T-helper 17 cell (primary cell): ENCODE measurements around the gene ADARB2. TPM values are rescaled to one million over a fixed set of nuclear protein-coding genes. Genes with fewer than 3 reads are reported as not detected.
A peak's percentile ranks its signal among the peaks of the same experiment; 100 is the strongest.
"Not testable (repeated sequence)": the region's sequence is repeated elsewhere in the genome, so short reads cannot be mapped to it uniquely, and the experiment has no call there.

Source experiments
- ATAC-seq: fragments of 150-1000 bp; cut with Tn5 transposase; 2 replicates; pipeline ENCODE4 v1.10.0; 2021; ENCODE audit warnings: mild to moderate bottlenecking, moderate library complexity
- DNase-seq, 3 donors: peaks; one replicate each; pipeline versions ENCODE4 v3.0.0 to v3.0.0-alpha.2; 2020 to 2021
- H3K9me3 ChIP-seq: one replicate; pipeline ENCODE4 v1.7.0; 2013; ENCODE audit warnings: low read length, mild to moderate bottlenecking; ENCODE audit not compliant: control insufficient read depth, poor library complexity, severe bottlenecking
- H3K27ac Mint-ChIP-seq: one replicate; pipeline ENCODE4 v1.8.0; 2022; ENCODE audit warnings: mild to moderate bottlenecking, moderate library complexity, mixed read lengths
- H3K27me3 Mint-ChIP-seq: one replicate; pipeline ENCODE4 v1.8.0; 2022; ENCODE audit warnings: mixed read lengths
- H3K36me3 Mint-ChIP-seq: one replicate; pipeline ENCODE4 v1.8.0; 2022; ENCODE audit warnings: low read depth, mixed read lengths
- H3K4me1 Mint-ChIP-seq: one replicate; pipeline ENCODE4 v1.8.0; 2022; ENCODE audit warnings: mild to moderate bottlenecking, mixed read lengths
- H3K4me3 Mint-ChIP-seq: one replicate; pipeline ENCODE4 v1.8.0; 2022; ENCODE audit warnings: mild to moderate bottlenecking, moderate library complexity, mixed read lengths
- total RNA-seq, 4 donors: library from RNA in 2 of 4; stranded (reverse) in 2 of 4; gene quantifications; one replicate each; pipeline ENCODE4 v1.2.3 and lab custom pipeline; 2022 to 2026

ADARB2 gene
- total RNA-seq, 2 donors from 2014 or later = 0.18 TPM; not detected in 1

DNA sequence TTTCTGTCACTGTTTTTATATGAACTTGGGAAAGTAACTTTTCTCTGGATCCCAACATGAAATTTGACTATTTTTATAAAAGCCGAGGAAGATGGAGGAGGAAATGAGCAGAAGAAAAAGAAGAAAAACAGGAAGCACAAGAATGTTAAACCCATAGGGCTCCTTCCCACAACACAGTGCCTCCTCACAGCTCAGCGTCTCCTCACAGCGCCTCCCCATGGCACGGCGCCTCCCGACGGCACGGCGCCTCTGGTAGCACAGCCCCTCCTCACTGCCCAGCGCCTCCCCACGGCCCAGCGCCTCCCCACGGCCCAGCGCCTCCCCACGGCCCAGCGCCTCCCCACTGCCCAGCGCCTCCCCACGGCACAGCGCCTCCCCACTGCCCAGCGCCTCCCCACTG lies 410.8 kb downstream of the ADARB2 start:
- Mint-ChIP-seq H3K27me3 (peaks cover 40% of the 10 kb centered on the region), H3K27ac (peak overlapping the region; percentile 24)
- H3K9me3 ChIP-seq, H3K4me1 Mint-ChIP-seq, H3K36me3 Mint-ChIP-seq, H3K4me3 Mint-ChIP-seq, ATAC-seq, DNase-seq: not testable (repeated sequence)

DNA sequence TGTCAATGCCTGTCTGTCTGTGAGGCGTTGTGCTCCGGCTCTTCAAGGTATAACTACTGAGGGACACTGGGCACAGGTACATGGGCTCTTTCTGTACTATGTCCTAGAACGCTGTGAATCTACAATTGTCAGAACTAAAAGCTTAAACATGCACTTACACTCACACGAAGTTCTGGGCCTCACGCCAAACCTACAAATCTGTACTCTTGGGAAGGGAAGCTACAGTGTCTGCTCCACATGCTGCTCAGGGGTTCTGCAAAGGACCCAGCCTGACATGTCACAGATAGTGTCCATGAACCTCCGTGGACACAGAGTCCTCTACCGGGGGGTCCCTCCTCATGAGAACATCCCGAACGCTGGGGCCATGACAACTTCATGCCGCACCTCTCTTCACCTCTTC lies 412.4 kb downstream of the ADARB2 start:
- Mint-ChIP-seq H3K27ac (no peak overlapping the region), H3K4me1 (no peaks in the 10 kb centered on the region), H3K4me3 (no peak overlapping the region), H3K27me3 (peaks cover 42% of the 10 kb centered on the region), H3K36me3 (no peaks in the 10 kb centered on the region)
- ATAC-seq (no peak), DNase-seq (no peak)
- no peaks in the 10 kb centered on the region for H3K9me3 ChIP-seq

DNA sequence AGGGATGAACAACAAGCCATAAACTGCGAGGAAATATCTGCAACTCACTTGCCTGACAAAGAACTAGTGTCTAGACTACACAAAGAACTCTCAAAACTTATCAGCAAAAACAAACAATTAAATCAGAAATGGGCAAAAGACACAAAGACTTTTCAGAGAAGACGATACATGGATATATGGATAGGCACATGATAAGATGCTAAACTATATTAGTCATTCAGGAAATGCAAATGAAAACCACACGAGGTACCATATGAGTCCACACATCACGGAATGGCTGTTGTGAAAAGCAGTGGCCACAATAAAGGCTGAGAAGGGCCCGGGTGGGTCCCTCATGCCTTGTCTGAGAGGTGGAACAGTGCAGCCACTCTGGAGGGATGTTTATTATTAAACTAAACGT lies 413.4 kb downstream of the ADARB2 start:
- ATAC-seq (no peak), DNase-seq (no peak)
- no peaks in the 10 kb centered on the region for H3K9me3 ChIP-seq
- no peaks in the 10 kb centered on the region for H3K4me1 Mint-ChIP-seq
- H3K27me3 Mint-ChIP-seq = peaks cover 43% of the 10 kb centered on the region
- H3K4me3 Mint-ChIP-seq = no peak overlapping the region
- no peaks in the 10 kb centered on the region for H3K36me3 Mint-ChIP-seq
- no peak overlapping the region for H3K27ac Mint-ChIP-seq

DNA sequence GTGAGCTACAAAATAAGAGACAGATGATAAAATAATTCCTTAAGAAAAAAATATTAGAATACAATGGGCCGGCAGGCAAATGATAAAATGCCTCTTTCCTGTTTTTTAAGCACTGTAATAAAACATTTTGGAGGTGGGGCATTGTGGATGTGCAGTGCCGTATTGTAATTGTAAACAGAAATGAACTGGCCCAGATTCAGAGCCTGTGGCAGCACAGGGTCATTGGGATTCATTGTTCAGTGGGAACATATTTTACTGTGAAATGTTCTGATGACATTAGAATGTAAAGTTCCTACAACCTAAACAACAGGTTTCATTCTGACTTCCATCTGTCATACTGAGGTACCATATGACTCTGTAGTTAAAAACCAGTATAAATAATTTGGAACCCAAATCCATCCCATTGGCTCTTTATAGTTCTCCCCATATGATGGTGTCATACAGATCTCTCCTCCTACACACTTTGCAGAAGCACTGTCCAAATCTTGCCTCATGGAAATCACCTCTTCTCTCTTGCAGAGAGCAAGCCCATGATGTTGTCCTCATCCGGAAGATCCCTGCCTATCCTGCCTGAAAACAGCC lies 416.5 kb downstream of the ADARB2 start:
- DNase-seq (no peak), ATAC-seq (no peak)
- H3K9me3 ChIP-seq = no peaks in the 10 kb centered on the region
- H3K4me1 Mint-ChIP-seq = no peaks in the 10 kb centered on the region
- no peak overlapping the region for H3K27ac Mint-ChIP-seq
- H3K4me3 Mint-ChIP-seq = no peak overlapping the region
- H3K27me3 Mint-ChIP-seq = peaks cover 55% of the 10 kb centered on the region
- H3K36me3 Mint-ChIP-seq = no peaks in the 10 kb centered on the region

DNA sequence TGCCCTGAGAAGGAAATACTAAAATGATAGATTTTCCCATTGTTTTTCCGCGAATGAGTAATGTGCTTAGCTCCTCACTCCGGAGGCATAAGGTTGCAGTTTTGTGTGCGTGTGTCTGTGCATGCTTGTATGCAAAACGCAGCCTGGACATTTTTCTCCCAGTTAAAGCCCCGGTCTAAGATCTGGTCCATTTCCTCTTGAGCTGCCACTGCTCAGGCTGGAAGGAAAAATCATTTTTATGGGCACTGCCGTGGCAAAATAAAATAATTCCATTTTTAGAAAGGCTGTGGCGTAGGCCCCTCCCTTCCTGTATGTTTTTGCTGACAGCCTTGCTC lies 420.5 kb downstream of the ADARB2 start:
- Mint-ChIP-seq H3K27me3 (peaks cover 49% of the 10 kb centered on the region), H3K4me3 (no peak overlapping the region), H3K36me3 (no peaks in the 10 kb centered on the region), H3K27ac (no peak overlapping the region), H3K4me1 (no peaks in the 10 kb centered on the region)
- DNase-seq (no peak), ATAC-seq (no peak)
- H3K9me3 ChIP-seq = no peaks in the 10 kb centered on the region

DNA sequence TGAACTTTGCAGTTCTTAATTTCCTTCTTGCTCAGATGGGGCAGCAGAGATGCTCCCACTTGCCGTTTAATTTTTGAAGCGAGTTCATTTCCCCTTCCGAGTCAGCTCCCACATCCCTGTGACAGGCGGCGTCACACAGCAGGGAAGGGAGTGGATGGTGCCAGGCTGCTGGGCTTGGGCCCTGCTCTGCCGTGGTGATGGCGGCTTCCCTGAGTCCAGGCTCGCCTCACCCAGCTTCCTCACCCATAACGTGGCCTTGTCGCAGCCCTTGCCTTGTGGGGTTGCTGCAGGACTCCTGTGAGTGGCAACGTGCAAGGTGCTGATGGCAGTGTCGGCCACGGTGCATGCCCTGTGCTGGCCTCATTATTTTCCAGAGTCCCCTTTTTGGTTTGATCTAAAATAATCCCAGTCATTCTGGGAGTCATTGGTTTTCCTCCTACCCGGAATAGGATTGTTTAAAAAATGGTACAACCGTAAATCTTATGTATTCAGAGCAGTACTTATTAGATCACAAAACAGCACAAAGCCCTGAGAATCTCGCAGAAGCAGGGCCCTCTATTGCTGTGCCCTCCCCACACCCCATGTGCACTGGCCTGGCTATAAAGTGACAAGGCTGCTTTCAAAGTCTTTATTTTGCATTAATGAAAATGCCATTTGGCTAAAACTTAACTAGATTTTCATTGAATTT lies 421.1 kb downstream of the ADARB2 start:
- DNase-seq (no peak), ATAC-seq (no peak)
- Mint-ChIP-seq H3K4me3 (no peak overlapping the region), H3K36me3 (no peaks in the 10 kb centered on the region), H3K27ac (no peak overlapping the region), H3K4me1 (no peaks in the 10 kb centered on the region), H3K27me3 (peaks cover 43% of the 10 kb centered on the region)
- H3K9me3 ChIP-seq = no peaks in the 10 kb centered on the region

DNA sequence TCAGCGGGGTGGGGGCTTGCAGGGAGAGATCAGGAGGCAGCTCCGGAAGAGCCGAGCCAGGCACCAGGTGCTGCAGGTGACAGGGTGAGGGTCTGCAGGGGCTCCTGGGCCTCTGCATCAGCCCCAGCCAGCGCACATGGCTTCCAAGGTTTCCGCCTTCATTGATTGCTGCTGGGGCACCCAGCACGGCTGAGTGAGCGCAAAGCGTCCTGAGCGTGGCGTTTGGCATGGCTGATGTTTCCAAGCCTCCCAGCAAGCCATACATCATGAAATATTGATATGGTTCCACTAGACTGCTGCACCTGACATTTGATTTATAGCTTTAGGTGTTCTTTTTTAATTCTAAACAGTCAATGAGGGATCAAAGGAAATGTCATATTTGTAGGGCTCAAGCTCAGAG lies 422.1 kb downstream of the ADARB2 start:
- Mint-ChIP-seq H3K36me3 (no peaks in the 10 kb centered on the region), H3K4me1 (no peaks in the 10 kb centered on the region), H3K4me3 (no peak overlapping the region), H3K27ac (no peak overlapping the region), H3K27me3 (peaks cover 40% of the 10 kb centered on the region)
- H3K9me3 ChIP-seq = no peaks in the 10 kb centered on the region
- ATAC-seq = no peak
- no peak for DNase-seq

DNA sequence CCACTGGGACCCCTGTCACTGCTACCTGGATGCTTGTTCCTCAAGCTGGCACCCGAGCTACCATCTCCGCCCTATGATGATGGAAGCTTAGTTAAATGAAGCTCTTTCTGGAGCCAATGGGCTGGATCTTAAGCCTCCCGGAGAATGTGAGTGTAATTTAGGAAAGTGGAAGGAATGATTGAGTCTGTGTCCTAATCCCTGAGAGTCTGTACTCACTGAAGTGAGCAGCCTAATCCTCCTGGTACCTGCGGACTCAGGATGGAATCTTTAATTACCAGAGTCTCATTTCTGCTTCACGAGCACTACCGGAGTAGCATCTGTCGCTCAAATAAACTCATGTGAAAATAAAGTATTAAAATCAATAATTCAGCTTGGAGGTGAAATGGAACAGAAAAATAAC lies 425.6 kb downstream of the ADARB2 start:
- no peaks in the 10 kb centered on the region for H3K36me3 Mint-ChIP-seq
- no peak overlapping the region for H3K4me3 Mint-ChIP-seq
- no peaks in the 10 kb centered on the region for H3K9me3 ChIP-seq
- ATAC-seq (no peak), DNase-seq (no peak)
- H3K4me1 Mint-ChIP-seq = no peaks in the 10 kb centered on the region
- no peak overlapping the region for H3K27ac Mint-ChIP-seq
- peaks cover 26% of the 10 kb centered on the region for H3K27me3 Mint-ChIP-seq

DNA sequence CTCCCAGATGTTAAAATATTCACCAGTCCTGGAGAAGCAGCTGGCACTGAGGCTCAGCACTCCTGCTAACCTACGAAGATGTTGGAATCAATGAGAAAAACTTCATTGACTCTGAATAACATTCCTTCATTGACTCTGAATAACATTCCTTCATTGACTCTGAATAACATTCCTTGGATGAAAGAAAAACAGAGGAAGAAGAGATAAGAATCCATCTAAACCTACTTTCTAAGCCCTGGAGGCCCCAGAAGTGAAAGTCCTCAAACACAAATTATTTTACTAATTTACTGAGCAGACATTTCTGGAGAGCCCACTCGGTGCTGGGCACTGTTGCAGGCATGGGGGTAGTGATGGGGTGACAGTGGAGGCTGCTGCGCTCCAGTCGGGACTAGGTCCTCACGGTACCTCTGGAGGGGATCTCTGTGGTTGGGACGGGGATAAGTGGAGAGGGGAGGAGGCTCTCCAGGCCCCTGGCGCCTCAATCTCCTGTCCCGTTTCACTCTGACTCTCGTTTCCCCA lies 427.0 kb downstream of the ADARB2 start:
- H3K4me1 Mint-ChIP-seq = no peaks in the 10 kb centered on the region
- ATAC-seq (no peak), DNase-seq (no peak)
- no peak overlapping the region for H3K27ac Mint-ChIP-seq
- H3K9me3 ChIP-seq = no peaks in the 10 kb centered on the region
- peaks cover 25% of the 10 kb centered on the region for H3K27me3 Mint-ChIP-seq
- no peak overlapping the region for H3K4me3 Mint-ChIP-seq
- no peaks in the 10 kb centered on the region for H3K36me3 Mint-ChIP-seq

DNA sequence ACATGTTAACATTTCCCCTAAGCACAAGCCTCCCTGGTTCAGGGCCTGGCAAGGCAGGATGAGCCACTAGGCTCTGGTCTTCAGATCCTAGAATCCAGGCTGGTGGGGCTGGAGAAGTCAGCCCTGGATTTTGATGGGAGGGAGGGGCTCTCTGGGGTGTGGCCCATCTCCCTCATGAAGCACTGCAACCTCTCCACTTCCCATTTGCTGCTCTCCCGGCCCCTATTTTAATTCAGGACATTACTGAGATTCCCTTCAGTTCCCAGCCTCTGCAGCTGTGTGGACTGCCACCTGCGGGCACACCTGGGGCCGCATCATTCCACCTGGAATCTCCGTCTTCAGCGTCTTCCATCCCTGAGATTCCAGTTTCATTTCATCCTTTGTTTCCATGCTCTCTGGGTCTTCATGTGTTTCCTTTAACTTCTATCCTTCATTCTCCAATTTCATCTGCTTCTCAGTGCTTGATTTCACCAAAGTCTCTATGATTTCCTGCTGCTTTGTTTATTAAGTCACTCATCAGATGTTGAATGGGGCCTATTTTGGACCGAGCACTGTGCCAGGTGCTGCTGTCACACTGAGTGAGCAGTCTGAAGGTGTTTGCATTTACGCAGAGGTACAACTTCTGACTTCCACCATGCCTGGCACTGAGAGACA lies 427.6 kb downstream of the ADARB2 start:
- H3K9me3 ChIP-seq = no peaks in the 10 kb centered on the region
- Mint-ChIP-seq H3K4me1 (no peaks in the 10 kb centered on the region), H3K27me3 (peaks cover 23% of the 10 kb centered on the region), H3K4me3 (no peak overlapping the region), H3K36me3 (no peaks in the 10 kb centered on the region), H3K27ac (no peak overlapping the region)
- DNase-seq (no peak), ATAC-seq (no peak)

DNA sequence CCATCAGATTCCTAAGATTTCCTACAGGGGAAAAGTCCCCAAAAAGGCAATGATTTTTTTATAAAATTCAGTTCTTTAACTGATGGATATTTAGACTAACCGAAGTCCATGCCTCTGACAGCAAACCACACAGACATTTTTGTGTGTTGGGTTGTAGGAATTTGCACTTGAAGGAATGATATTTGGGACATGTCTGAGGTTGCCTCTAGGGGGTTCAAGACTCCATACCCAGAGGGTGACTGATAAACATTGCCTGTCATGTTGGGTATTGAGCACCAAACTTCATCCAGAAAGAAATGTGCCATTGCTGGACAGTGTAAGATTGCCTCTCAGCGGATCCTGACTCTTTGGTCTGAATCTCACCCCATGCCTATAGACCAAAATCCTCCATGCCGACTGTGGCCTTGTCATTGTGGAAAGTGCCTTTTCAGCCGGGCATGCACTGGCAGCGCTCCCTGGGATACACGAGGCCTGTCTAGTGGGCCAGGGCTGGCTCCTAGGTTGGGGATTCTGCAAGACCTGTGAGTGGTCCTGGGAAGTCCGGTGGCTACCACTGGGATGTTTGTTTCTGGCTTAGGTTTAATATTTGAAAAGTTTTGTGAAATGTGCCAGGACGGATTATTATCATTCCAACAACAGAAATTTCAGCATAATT lies 428.2 kb downstream of the ADARB2 start:
- Mint-ChIP-seq H3K4me3 (no peak overlapping the region), H3K27ac (no peak overlapping the region), H3K4me1 (no peaks in the 10 kb centered on the region), H3K36me3 (no peaks in the 10 kb centered on the region), H3K27me3 (peaks cover 16% of the 10 kb centered on the region)
- DNase-seq (no peak), ATAC-seq (no peak)
- no peaks in the 10 kb centered on the region for H3K9me3 ChIP-seq

DNA sequence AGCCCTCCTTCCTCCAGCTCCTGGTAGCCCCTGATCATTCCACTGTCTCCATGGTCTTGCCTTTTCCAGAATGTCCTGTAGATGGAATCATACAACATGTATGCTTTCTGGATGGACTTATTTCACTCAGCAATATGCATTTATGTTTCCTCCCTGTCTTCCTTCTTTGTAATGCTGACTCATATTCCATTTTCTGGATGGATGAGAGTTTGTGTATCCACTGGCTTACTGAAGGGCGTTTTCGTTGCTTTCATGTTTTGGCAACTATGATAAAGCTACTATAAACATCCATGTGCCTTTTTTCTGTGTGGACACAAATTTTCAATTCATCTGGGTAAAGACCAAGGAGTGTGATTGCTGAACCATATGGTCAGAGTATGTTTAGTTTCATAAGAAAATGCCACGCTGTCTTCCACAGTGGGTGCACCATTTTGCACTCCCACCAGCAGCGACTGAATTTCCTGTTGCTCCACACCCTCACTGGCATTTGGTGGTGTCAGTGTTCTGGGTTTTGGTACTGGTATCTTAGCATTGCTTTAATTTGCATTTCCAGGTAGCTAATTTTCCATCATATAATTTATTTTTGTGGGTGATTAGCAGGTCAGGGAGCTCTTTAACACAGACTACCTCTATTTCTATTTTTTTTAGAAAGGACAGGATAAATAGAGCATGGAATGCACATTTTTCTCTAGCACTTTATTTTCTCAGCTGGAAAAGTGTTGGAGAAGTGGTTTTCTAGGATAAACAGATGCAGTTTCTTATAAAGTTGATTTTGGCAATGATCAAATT lies 429.0 kb downstream of the ADARB2 start:
- no peak for DNase-seq
- H3K36me3 Mint-ChIP-seq = no peaks in the 10 kb centered on the region

DNA sequence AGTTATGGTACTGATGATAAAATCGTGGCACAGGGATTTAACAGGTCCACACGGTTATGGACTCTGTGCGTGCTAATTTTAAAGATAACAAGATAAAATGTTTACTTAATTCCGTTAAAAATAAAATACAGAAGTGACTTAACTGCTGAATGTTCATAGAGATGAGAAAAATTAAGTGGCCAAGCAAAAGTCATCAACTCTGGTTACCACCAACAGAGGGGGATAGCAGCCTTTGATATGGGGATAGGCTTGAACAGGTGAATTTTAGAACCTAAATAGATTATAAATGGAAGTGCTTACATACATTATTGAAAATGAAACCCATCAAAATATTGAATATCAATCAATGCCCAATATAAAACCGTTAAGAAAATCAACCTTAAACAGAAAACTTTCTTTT lies 436.2 kb downstream of the ADARB2 start:
- DNase-seq = no peak
- peaks cover 5% of the 10 kb centered on the region for H3K36me3 Mint-ChIP-seq
- no peak for ATAC-seq
- peaks cover 3% of the 10 kb centered on the region for H3K4me1 Mint-ChIP-seq
- no peak overlapping the region for H3K27ac Mint-ChIP-seq
- H3K9me3 ChIP-seq = no peaks in the 10 kb centered on the region
- H3K27me3 Mint-ChIP-seq = peaks cover 38% of the 10 kb centered on the region
- H3K4me3 Mint-ChIP-seq = no peak overlapping the region

More for the DNA sequence above, 429.0 kb downstream of the ADARB2 start:
- no peak overlapping the region for H3K27ac Mint-ChIP-seq
- H3K4me3 Mint-ChIP-seq = no peak overlapping the region
- peaks cover 12% of the 10 kb centered on the region for H3K27me3 Mint-ChIP-seq
- ATAC-seq = no peak
- no peaks in the 10 kb centered on the region for H3K9me3 ChIP-seq
- H3K4me1 Mint-ChIP-seq = no peaks in the 10 kb centered on the region
